Measurements from ENCODE around the gene ARHGEF28.

Gene ARHGEF28

GRCh38 chr5:73952872-73953271 is 326.9 kb downstream of the ARHGEF28 start:
- Histone ChIP-seq H3K4me3 (ENCODE audit: low read length) (no peak overlapping the region), H3K4me1 (ENCODE audit: control insufficient read depth, low read length) (peaks cover 28% of the 10 kb centered on the region), H3K9me2 (replicated peaks; ENCODE audit: control insufficient read depth, low read length) (no peaks in the 10 kb centered on the region), H3K79me2 (ENCODE audit: control insufficient read depth, low read length) (no peaks in the 10 kb centered on the region), H4K20me1 (ENCODE audit: control insufficient read depth, insufficient read depth, low read depth, low read length) (no peaks in the 10 kb centered on the region), H3K27ac (ENCODE audit: low read depth, low read length) (no peak overlapping the region), H3K27me3 (ENCODE audit: control insufficient read depth, low read length) (no peaks in the 10 kb centered on the region), H3K9me3 (ENCODE audit: control insufficient read depth, insufficient read depth, low read length) (no peaks in the 10 kb centered on the region), H3K36me3 (ENCODE audit: control insufficient read depth, low read length) (no peaks in the 10 kb centered on the region), H3F3A (ENCODE audit: control insufficient read depth, insufficient read depth) (no peaks in the 10 kb centered on the region), H3K4me2 (ENCODE audit: low read length) (no peak overlapping the region)
- no peak for TF ChIP-seq CTCF (IDR thresholded peaks at IDR 0.05; ENCODE audit: low read depth, low read length, poor library complexity, severe bottlenecking)
- TF ChIP-seq EZH2phosphoT487 (IDR thresholded peaks at IDR 0.05; ENCODE audit: borderline replicate concordance, low read length) = no peak

GRCh38 chr5:73954381-73954780 is 328.4 kb downstream of the ARHGEF28 start:
- TF ChIP-seq CTCF (IDR thresholded peaks at IDR 0.05; ENCODE audit: low read depth, low read length, poor library complexity, severe bottlenecking) (no peak), EZH2phosphoT487 (IDR thresholded peaks at IDR 0.05; ENCODE audit: borderline replicate concordance, low read length) (no peak)
- H3K9me3 ChIP-seq (ENCODE audit: control insufficient read depth, insufficient read depth, low read length) = no peaks in the 10 kb centered on the region
- no peaks in the 10 kb centered on the region for H3K79me2 ChIP-seq (ENCODE audit: control insufficient read depth, low read length)

GRCh38 chr5:73955271-73955846 is 329.4 kb downstream of the ARHGEF28 start:
- no peaks in the 10 kb centered on the region for H3K9me3 ChIP-seq (ENCODE audit: control insufficient read depth, insufficient read depth, low read length)
- no peak overlapping the region for H3K27ac ChIP-seq (ENCODE audit: low read depth, low read length)
- peaks cover 31% of the 10 kb centered on the region for H3K4me1 ChIP-seq (ENCODE audit: control insufficient read depth, low read length)
- no peaks in the 10 kb centered on the region for H3K79me2 ChIP-seq (ENCODE audit: control insufficient read depth, low read length)
- no peaks in the 10 kb centered on the region for H3K27me3 ChIP-seq (ENCODE audit: control insufficient read depth, low read length)
- no peaks in the 10 kb centered on the region for H3K9me2 ChIP-seq (replicated peaks; ENCODE audit: control insufficient read depth, low read length)
- no peaks in the 10 kb centered on the region; the same call in 1 of the 2 replicates for H3K36me3 ChIP-seq (ENCODE audit: control insufficient read depth, low read length)
- no peak overlapping the region for H3K4me3 ChIP-seq (ENCODE audit: low read length)
- H3K4me2 ChIP-seq (ENCODE audit: low read length) = no peak overlapping the region
- no peak for TF ChIP-seq EZH2phosphoT487 (IDR thresholded peaks at IDR 0.05; ENCODE audit: borderline replicate concordance, low read length)
- TF ChIP-seq CTCF (IDR thresholded peaks at IDR 0.05; ENCODE audit: low read depth, low read length, poor library complexity, severe bottlenecking) = no peak
- H4K20me1 ChIP-seq (ENCODE audit: control insufficient read depth, insufficient read depth, low read depth, low read length) = no peaks in the 10 kb centered on the region
- H3F3A ChIP-seq (ENCODE audit: control insufficient read depth, insufficient read depth) = peaks cover 8% of the 10 kb centered on the region

More at GRCh38 chr5:73954381-73954780, 328.4 kb downstream of the ARHGEF28 start:
- Histone ChIP-seq H3K9me2 (replicated peaks; ENCODE audit: control insufficient read depth, low read length) (no peaks in the 10 kb centered on the region), H3K4me3 (ENCODE audit: low read length) (no peak overlapping the region), H3K36me3 (ENCODE audit: control insufficient read depth, low read length) (no peaks in the 10 kb centered on the region; the same call in 1 of the 2 replicates), H4K20me1 (ENCODE audit: control insufficient read depth, insufficient read depth, low read depth, low read length) (no peaks in the 10 kb centered on the region), H3K4me2 (ENCODE audit: low read length) (no peak overlapping the region), H3K27me3 (ENCODE audit: control insufficient read depth, low read length) (no peaks in the 10 kb centered on the region), H3K27ac (ENCODE audit: low read depth, low read length) (no peak overlapping the region), H3K4me1 (ENCODE audit: control insufficient read depth, low read length) (peaks cover 28% of the 10 kb centered on the region), H3F3A (ENCODE audit: control insufficient read depth, insufficient read depth) (peaks cover 3% of the 10 kb centered on the region)

Measured in DOHH2 (cell line).